HFF-Myc (cell line): ENCODE measurements around the gene ELOB.

ENCODE experiments used
- DNase-seq: peaks from one replicate; pipeline ENCODE4 v3.0.0-alpha.2; 2011; ENCODE audit warnings: low read depth; ENCODE audit errors: extremely low read depth
- H3K4me3 ChIP-seq: replicated peaks from 2 replicates; pipeline ENCODE4 v1.5.1; 2011; ENCODE audit warnings: low read depth, mild to moderate bottlenecking, control low read depth, low read length
- TF ChIP-seq, protein P1 (sequence below): IDR thresholded peaks from 2 replicates; pipeline ENCODE4 v1.5.1; 2012; ENCODE audit warnings: mild to moderate bottlenecking, low read depth, low read length, control low read depth; ENCODE audit errors: missing control alignments

Gene ELOB

DNA sequence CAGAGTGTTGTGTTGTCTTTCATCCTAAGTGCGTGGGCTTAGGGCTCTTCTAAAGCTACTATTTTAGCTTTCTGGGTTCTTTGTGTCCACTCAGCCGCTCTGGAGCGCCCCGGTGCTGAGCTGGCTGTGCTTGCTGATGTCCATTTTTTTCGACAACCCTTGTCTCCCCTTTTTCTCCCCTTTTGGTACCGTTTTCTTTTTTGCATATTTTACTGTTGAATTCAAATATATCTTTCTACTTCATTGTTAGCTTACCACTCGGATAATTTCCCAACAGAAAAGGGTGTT lies 23.4 kb downstream of the ELOB start:
- no peak for DNase-seq
- TF ChIP-seq, protein P1, sequence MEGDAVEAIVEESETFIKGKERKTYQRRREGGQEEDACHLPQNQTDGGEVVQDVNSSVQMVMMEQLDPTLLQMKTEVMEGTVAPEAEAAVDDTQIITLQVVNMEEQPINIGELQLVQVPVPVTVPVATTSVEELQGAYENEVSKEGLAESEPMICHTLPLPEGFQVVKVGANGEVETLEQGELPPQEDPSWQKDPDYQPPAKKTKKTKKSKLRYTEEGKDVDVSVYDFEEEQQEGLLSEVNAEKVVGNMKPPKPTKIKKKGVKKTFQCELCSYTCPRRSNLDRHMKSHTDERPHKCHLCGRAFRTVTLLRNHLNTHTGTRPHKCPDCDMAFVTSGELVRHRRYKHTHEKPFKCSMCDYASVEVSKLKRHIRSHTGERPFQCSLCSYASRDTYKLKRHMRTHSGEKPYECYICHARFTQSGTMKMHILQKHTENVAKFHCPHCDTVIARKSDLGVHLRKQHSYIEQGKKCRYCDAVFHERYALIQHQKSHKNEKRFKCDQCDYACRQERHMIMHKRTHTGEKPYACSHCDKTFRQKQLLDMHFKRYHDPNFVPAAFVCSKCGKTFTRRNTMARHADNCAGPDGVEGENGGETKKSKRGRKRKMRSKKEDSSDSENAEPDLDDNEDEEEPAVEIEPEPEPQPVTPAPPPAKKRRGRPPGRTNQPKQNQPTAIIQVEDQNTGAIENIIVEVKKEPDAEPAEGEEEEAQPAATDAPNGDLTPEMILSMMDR: no peak
- H3K4me3 ChIP-seq: peak overlapping the region; percentile 91

DNA sequence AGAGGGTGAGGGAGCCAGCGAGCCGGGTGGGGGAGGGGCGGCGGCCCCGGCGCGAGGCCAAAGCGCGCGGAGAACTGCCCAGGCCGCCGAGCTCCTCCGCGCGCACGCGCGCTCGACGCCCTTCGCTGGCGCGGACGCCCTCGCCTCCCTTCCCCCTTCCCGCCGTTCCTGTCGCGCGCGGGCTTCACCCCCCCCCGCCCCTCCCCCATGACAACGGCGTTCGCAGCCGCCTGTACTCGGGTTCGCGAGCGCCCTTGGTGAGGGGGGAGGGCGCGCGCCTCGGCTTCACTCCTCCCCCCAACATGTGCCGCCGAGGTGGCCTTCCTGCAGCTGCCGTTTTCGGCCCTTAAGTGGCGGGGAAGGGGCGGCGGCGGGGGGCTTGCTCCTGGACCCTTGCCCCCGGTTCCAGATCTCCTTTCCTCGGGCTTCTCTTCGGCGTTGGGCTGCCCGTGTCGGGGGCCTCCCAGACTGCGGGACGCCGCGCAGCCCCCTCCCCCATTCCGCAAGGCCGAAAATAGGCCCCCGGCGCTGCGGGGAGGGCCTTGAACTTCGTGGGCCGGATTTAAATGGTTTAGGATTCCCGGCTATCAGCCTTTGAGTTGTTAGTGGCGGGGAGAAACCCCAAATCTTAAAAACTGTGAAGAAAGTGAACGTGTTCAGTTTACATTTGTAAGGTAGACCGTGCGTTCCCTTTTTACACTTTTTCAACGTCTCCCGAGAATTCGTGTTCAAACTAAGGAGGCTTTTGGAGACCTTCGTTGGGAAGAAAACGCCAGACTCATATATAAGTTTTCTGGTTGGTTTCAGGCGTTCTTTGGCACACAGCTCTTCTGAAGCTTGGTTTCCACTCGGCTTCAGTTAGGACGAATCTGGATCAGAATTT lies 24.0 kb downstream of the ELOB start:
- peak overlapping the region; percentile 91 for H3K4me3 ChIP-seq
- DNase-seq: no peak
- TF ChIP-seq, protein P1: no peak

DNA sequence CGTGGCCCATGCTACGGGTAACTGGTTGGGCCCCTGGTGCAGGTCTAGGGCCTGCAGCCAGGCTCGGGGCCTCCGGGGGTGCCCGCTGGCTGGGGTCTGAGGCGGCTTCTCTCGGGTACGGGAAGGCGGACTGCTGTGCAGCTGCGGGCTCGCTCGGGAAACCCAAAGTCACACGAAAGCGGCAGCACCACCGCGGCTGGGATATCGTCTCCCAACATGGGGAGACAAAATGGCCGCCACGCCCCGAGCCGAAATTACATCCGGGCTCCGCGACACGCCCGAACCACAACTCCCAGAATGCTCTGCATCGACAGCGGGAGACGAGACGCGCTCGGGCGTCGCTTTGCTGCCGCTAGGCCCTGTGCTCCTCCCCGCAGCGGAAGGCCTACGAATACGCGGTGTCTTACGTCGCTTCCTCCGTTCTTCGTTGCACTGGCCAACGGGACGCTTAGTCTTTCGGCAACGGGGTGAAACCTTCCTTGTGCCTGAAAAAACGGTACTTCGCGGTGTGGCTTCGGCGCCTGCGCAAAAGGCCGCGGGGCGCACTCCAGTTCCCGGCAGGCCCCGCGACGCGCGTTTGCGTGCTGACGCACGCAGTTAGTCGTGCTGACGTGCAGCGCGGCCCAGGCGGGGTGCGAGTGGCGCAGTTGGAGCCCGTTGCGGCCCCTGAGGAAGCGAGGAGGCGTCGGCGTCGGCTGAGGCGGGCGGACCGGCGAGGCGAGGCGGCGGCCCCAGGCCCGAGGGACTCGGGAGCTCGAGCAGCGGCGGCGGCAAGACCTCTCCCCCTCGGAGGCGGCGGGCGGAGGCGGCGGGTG lies 24.8 kb downstream of the ELOB start, which contains the start of gene SRRM2:
Gene SRRM2, plus strand, starts transcription at position 604 of the 815 bp plus-strand sequence. CDS start 3,727 bp downstream, outside the sequence.
- H3K4me3 ChIP-seq: peak within 1 kb of the TSS; percentile 91
- peak; percentile 82 for DNase-seq
- TF ChIP-seq, protein P1: no peak

- no peak for DNase-seq
- TF ChIP-seq, protein P1: no peak
- peak overlapping the region; percentile 91 for H3K4me3 ChIP-seq
Observed at GRCh38 chr16:2751577-2752034, 25.5 kb downstream of the ELOB start.

- no peak for DNase-seq
- H3K4me3 ChIP-seq: no peak overlapping the region
- TF ChIP-seq, protein P1: no peak
Observed at GRCh38 chr16:2749936-2750335, 27.1 kb downstream of the ELOB start.

GRCh38 chr16:2749476-2749875 lies 27.6 kb downstream of the ELOB start:
- TF ChIP-seq, protein P1: no peak
- no peak overlapping the region for H3K4me3 ChIP-seq
- DNase-seq: no peak
